Mesodermal cell (in vitro differentiated cells): ENCODE measurements around the gene RNF145.

Source experiments
- H3K27ac ChIP-seq: 2 replicates; pipeline ENCODE4 v1.7.0; 2013; ENCODE audit warnings: mild to moderate bottlenecking, low read depth, low read length, moderate library complexity; ENCODE audit not compliant: severe bottlenecking
- H3K36me3 ChIP-seq: 2 replicates; pipeline ENCODE4 v1.7.1; 2013; ENCODE audit warnings: mild to moderate bottlenecking, low read length, moderate library complexity; ENCODE audit not compliant: control insufficient read depth, insufficient read depth
- H3K4me1 ChIP-seq: one replicate; pipeline ENCODE4 v1.7.1; 2013; ENCODE audit warnings: mild to moderate bottlenecking, low read length; ENCODE audit not compliant: insufficient read depth, control insufficient read depth, poor library complexity, severe bottlenecking
- H3K4me3 ChIP-seq: 2 replicates; pipeline ENCODE4 v1.7.0; 2013; ENCODE audit warnings: low read length, control low read depth, mild to moderate bottlenecking; ENCODE audit not compliant: insufficient read depth, poor library complexity, severe bottlenecking; ENCODE audit errors: extremely low read depth
- H3K9me3 ChIP-seq: 2 replicates; pipeline ENCODE4 v1.7.1; 2013; ENCODE audit warnings: mild to moderate bottlenecking, low read length, moderate library complexity; ENCODE audit not compliant: control insufficient read depth
- WGBS, 2 experiments: methylation state at CpG; one replicate each; pipeline ENCODE4 v1.1.5; 2013; ENCODE audit warnings: missing lambda C conversion rate in 2 of 2; ENCODE audit not compliant: insufficient coverage in 2 of 2; 5-methylcytosine and 5-hydroxymethylcytosine counted together

RNF145 gene

DNA sequence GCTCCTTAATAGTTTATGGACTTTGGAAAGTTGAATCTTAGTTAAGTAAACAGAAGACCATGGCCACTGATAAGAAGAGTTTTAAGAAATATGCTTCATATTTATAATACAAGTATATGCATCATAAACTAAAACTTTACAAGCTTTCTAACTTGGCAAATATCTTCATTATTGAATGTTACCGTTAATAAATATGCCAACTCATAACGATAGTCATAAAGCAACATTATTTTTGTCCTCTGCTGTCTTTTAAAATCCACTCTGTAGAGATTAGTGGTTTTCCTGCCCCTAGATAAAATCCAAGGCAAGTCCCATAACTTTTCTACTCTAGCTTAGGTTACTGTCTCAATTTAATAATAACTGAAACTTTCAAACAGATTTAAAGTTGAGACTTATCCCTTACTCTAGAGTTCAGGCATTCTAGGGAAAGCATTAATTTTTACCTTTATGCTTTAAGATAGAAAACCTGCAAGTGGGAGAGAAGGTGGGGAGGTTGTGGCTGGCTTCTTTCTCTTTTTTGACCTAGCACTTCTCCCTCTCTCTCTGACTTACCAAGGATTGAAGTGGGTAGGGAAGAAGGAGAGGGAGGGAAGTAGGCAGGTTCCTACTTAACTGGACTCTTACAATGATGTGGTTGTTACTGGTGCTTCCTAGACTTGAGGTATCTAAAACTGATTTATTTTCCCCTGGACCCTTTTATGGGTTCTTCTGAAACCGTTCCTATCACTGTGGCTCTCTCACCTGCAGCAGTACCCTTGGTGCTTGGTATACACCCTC lies 29.6 kb downstream of the RNF145 start:
- Histone ChIP-seq H3K36me3 (peaks cover 14% of the 10 kb centered on the region), H3K4me1 (peaks cover 62% of the 10 kb centered on the region), H3K9me3 (no peaks in the 10 kb centered on the region), H3K4me3 (no peak overlapping the region), H3K27ac (peak overlapping the region; percentile 55)
- WGBS, 2 experiments = 82 to 86% methylated on average over 1 to 3 of the region's 3 CpGs

GRCh38 chr5:159178978-159179377 lies 30.4 kb downstream of the RNF145 start:
- H3K9me3 ChIP-seq = no peaks in the 10 kb centered on the region
- H3K4me3 ChIP-seq = no peak overlapping the region
- H3K4me1 ChIP-seq = peaks cover 58% of the 10 kb centered on the region
- peaks cover 14% of the 10 kb centered on the region for H3K36me3 ChIP-seq
- WGBS, 2 experiments = no CpG with 5 or more reads among the region's 2 CpGs
- peak overlapping the region; percentile 55 for H3K27ac ChIP-seq

GRCh38 chr5:159175547-159175946 lies 33.8 kb downstream of the RNF145 start:
- Histone ChIP-seq H3K27ac (peak overlapping the region; percentile 54), H3K36me3 (peaks cover 26% of the 10 kb centered on the region), H3K4me1 (peaks cover 27% of the 10 kb centered on the region), H3K4me3 (no peak overlapping the region), H3K9me3 (no peaks in the 10 kb centered on the region)
- WGBS, 2 experiments = 60% methylated on average over 1 of the region's 1 CpG; no CpG with 5 or more reads in 1 of the 2 experiments

GRCh38 chr5:159174511-159175168 lies 34.7 kb downstream of the RNF145 start:
- peaks cover 23% of the 10 kb centered on the region for H3K36me3 ChIP-seq
- no peak overlapping the region for H3K27ac ChIP-seq
- peaks cover 17% of the 10 kb centered on the region for H3K4me1 ChIP-seq
- H3K4me3 ChIP-seq = no peak overlapping the region
- no peaks in the 10 kb centered on the region for H3K9me3 ChIP-seq

GRCh38 chr5:159171274-159171673 lies 38.1 kb downstream of the RNF145 start:
- no CpG with 5 or more reads among the region's 3 CpGs for WGBS, 2 experiments

DNA sequence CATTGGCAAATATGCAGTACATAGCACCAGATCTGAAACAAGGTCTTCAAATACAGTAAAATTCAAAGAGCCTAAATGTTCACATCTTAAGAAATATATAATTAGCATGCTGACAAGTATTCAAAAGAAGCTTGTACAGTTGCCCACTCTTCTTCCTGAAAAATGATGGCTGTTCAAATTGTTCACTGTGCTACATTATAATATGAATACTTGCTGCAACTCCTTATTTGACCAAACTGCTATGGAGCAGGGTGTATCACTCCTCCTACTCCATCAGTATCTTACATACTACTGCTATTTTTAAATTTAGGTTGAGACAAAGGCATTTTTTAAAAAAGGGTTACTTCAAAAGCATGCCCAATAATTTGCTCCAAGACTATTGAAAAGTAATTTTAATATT lies 39.3 kb downstream of the RNF145 start:
- Histone ChIP-seq H3K36me3 (peaks cover 41% of the 10 kb centered on the region), H3K27ac (no peak overlapping the region), H3K4me3 (no peak overlapping the region), H3K4me1 (no peaks in the 10 kb centered on the region), H3K9me3 (no peaks in the 10 kb centered on the region)

More at GRCh38 chr5:159171274-159171673, 38.1 kb downstream of the RNF145 start:
- no peak overlapping the region for H3K4me3 ChIP-seq
- H3K27ac ChIP-seq = no peak overlapping the region
- H3K36me3 ChIP-seq = peaks cover 36% of the 10 kb centered on the region
- H3K4me1 ChIP-seq = peaks cover 3% of the 10 kb centered on the region
- no peaks in the 10 kb centered on the region for H3K9me3 ChIP-seq

- Histone ChIP-seq H3K36me3 (peaks cover 48% of the 10 kb centered on the region), H3K9me3 (no peaks in the 10 kb centered on the region), H3K4me1 (peaks cover 9% of the 10 kb centered on the region), H3K27ac (no peak overlapping the region), H3K4me3 (no peak overlapping the region)
- 82 to 83% methylated on average over 1 of the region's 2 CpGs for WGBS, 2 experiments
Measured at GRCh38 chr5:159166416-159166815, 42.9 kb downstream of the RNF145 start.

DNA sequence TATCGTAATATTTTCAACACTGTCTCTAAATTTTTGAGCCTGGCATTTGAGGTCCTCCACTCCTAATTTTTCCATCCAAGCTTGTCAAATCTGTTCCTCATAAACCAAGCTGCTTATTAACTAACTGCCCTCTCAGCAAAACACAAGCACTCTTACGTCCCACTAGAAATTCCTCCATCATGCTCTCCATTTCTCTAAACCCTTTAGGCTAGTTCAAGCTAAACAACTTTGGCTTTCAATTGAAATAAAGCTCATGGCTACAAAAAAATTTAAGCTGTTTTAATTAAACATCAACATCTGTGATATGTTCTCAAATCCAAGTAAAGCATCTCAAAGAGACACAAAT lies 45.7 kb downstream of the RNF145 start:
- no peaks in the 10 kb centered on the region for H3K9me3 ChIP-seq
- no peak overlapping the region for H3K27ac ChIP-seq
- WGBS, 2 experiments = 98 to 100% methylated on average over 1 to 2 of the region's 2 CpGs
- H3K4me1 ChIP-seq = peaks cover 12% of the 10 kb centered on the region
- no peak overlapping the region for H3K4me3 ChIP-seq
- peaks cover 60% of the 10 kb centered on the region for H3K36me3 ChIP-seq

DNA sequence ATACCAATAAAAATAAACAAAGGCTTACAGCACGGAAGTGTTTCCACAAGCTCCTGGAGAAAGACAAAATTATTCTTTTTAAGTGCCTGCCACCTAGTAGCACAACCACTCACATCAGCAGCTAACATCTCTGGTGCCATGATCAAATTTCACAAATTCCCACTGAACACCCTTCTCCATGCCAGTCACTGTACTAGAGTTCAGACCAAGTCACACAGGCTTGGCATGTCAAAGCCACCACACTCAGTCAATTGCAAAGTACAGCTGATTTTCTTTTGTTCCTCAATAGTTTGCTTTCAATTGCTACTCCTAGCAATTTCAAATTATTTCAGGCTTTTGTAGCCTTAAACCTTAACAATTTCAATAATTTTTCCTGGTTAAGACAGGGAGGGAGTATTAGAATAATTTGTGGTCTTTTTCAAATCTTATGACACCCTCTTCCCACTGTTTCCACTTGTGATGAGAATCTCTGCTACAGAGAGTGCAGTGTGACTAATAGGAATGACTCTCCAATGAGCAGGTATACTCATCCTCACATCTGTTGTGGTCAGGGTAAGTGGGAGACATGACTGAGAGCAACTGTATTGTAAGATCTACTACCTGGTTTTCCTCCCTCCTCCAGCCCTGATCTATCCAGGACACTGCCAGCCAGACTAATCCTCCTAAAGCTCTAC lies 46.2 kb downstream of the RNF145 start:
- Histone ChIP-seq H3K4me1 (peaks cover 12% of the 10 kb centered on the region), H3K36me3 (peaks cover 61% of the 10 kb centered on the region), H3K27ac (no peak overlapping the region), H3K9me3 (no peaks in the 10 kb centered on the region), H3K4me3 (no peak overlapping the region)
- WGBS, 2 experiments = 89 to 100% methylated on average over 1 of the region's 1 CpG

DNA sequence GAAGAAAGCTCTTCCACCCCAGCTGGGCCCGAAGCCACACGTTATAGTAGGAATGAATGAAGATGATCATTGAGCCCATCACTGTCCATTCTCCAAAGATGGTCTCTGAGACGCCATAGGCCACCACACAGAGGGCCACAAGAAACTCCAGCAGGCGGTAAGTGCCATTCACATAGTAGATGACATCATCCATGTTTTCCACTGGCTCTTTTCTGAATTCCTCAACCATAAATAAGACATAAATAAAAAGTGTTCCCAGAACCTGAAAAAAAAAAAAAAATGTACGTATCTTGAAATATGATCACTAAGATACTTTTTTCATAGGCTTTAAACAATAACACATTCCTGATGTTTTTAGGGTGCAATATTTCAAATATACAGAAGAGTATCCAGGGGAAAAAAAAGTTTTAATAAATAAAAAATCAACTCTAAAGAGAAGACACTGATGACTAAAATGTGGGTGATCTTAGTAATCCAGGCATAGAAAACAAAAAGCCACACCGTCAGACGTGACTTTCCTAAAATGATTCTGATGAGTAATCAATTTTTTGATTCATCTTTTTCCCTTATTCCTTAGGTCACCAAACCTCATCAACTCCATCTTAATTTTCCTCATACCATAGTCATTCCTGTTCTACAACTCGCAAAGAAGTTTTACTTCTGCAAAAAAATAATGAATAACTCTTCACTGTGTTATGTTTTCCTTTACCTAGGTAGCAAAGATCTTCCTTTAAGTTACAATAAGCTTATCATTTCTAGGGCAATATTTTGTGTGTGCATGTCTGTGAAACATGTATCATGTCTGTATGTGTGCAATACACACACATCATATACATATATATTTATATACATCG lies 47.8 kb downstream of the RNF145 start:
- Histone ChIP-seq H3K4me3 (no peak overlapping the region), H3K9me3 (no peaks in the 10 kb centered on the region), H3K27ac (no peak overlapping the region), H3K4me1 (peaks cover 12% of the 10 kb centered on the region), H3K36me3 (peaks cover 65% of the 10 kb centered on the region)
- 95% methylated on average over 3 of the region's 9 CpGs; no CpG with 5 or more reads in 1 of the 2 experiments for WGBS, 2 experiments
